PC-9 (cell line): ENCODE measurements around the gene PRKCA. TPM values are rescaled to one million over a fixed set of nuclear protein-coding genes. Genes with fewer than 3 reads are reported as not detected.
A peak's percentile ranks its signal among the peaks of the same experiment; 100 is the strongest.

Source experiments
- BruUV-seq: library from RNA; stranded (reverse); fragments of 400-500 nt; replicated peaks from 2 replicates; lab custom pipeline; 2021; lab: Mats Ljungman, UMichigan
- CTCF ChIA-PET: fragments of 300-600 bp; sonication (Branson Sonifier 250); formaldehyde crosslinking; loops from one replicate; lab custom pipeline; 2022; ENCODE audit warnings: antibody characterized with exemption; lab: Charles Lee
- POLR2A ChIA-PET: fragments of 300-600 bp; sonication (Branson Sonifier 250); formaldehyde crosslinking; loops from one replicate; lab custom pipeline; 2022; ENCODE audit warnings: antibody characterized with exemption; ENCODE audit not compliant: unreplicated experiment; lab: Charles Lee
- DNase-seq, 2 experiments: peaks; one replicate each; pipeline versions ENCODE4 v3.0.0 to v3.0.0-alpha.2; 2015 to 2022; ENCODE audit warnings: mixed read lengths in 1 of 2
- H2AFZ ChIP-seq: fragments of 200-600 bp; sonication (generic); 2 replicates; pipeline ENCODE4 v1.8.1; 2017; ENCODE audit warnings: antibody characterized with exemption
- H3F3A ChIP-seq: fragments of 200-600 bp; sonication (generic); 2 replicates; pipeline ENCODE4 v1.8.1; 2017; ENCODE audit warnings: antibody characterized with exemption, mild to moderate bottlenecking, low read depth; ENCODE audit not compliant: insufficient read depth
- H3K27ac ChIP-seq: fragments of 200-600 bp; sonication (generic); 2 replicates; pipeline ENCODE4 v1.6.1; 2016; ENCODE audit warnings: mixed run types
- H3K27me3 ChIP-seq: fragments of 200-600 bp; sonication (generic); 2 replicates; pipeline ENCODE4 v1.6.1; 2016; ENCODE audit warnings: low read depth, mixed run types; ENCODE audit not compliant: insufficient read depth
- H3K36me3 ChIP-seq: fragments of 200-600 bp; sonication (generic); 2 replicates; pipeline ENCODE4 v1.6.1; 2016; ENCODE audit warnings: low read depth, mixed run types
- H3K4me1 ChIP-seq: fragments of 200-600 bp; sonication (generic); replicated peaks from 2 replicates; pipeline ENCODE4 v1.6.1; 2016; ENCODE audit warnings: mixed run types; ENCODE audit not compliant: insufficient read depth
- H3K4me2 ChIP-seq: fragments of 200-600 bp; sonication (generic); 2 replicates; pipeline ENCODE4 v1.6.1; 2017; ENCODE audit warnings: mixed run types
- H3K4me3 ChIP-seq: fragments of 200-600 bp; sonication (generic); 2 replicates; pipeline ENCODE4 v1.6.1; 2016; ENCODE audit warnings: mixed run types
- H3K79me2 ChIP-seq: fragments of 200-600 bp; sonication (generic); 2 replicates; pipeline ENCODE4 v1.6.1; 2017; ENCODE audit warnings: low read depth, mixed run types
- H3K9me2 ChIP-seq: fragments of 200-600 bp; sonication (generic); 2 replicates; pipeline ENCODE4 v1.8.1; 2017; ENCODE audit warnings: mild to moderate bottlenecking; ENCODE audit not compliant: insufficient read depth
- H3K9me3 ChIP-seq: fragments of 200-600 bp; sonication (generic); 2 replicates; pipeline ENCODE4 v1.8.1; 2016; ENCODE audit warnings: low read depth; ENCODE audit not compliant: insufficient read depth
- H4K20me1 ChIP-seq: fragments of 200-600 bp; sonication (generic); 2 replicates; pipeline ENCODE4 v1.8.1; 2017; ENCODE audit not compliant: insufficient read depth
- EZH2 ChIP-seq: fragments of 200-600 bp; sonication (generic); IDR thresholded peaks from 2 replicates; pipeline ENCODE4 v1.8.0; 2017; ENCODE audit warnings: antibody characterized with exemption, low read depth
- intact Hi-C: fragments of 100-400 bp; cut with micrococcal nuclease; formaldehyde crosslinking; loops from one replicate; pipeline ENCODE4 v1.10.0; 2022; ENCODE audit not compliant: unreplicated experiment
- total RNA-seq: library from RNA; stranded (reverse); gene quantifications from 2 replicates; pipeline ENCODE4 v1.2.3, GENCODE V29; 2021
- TF ChIP-seq, protein P1 (sequence below): fragments of 200-600 bp; sonication (generic); conservative IDR thresholded peaks from 2 replicates; pipeline ENCODE4 v1.6.1; 2017; ENCODE audit warnings: mixed run types, antibody characterized with exemption, mild to moderate bottlenecking, moderate library complexity

Gene PRKCA
- total RNA-seq, 1 experiment from 2014 or later: 23.1 TPM

DNA sequence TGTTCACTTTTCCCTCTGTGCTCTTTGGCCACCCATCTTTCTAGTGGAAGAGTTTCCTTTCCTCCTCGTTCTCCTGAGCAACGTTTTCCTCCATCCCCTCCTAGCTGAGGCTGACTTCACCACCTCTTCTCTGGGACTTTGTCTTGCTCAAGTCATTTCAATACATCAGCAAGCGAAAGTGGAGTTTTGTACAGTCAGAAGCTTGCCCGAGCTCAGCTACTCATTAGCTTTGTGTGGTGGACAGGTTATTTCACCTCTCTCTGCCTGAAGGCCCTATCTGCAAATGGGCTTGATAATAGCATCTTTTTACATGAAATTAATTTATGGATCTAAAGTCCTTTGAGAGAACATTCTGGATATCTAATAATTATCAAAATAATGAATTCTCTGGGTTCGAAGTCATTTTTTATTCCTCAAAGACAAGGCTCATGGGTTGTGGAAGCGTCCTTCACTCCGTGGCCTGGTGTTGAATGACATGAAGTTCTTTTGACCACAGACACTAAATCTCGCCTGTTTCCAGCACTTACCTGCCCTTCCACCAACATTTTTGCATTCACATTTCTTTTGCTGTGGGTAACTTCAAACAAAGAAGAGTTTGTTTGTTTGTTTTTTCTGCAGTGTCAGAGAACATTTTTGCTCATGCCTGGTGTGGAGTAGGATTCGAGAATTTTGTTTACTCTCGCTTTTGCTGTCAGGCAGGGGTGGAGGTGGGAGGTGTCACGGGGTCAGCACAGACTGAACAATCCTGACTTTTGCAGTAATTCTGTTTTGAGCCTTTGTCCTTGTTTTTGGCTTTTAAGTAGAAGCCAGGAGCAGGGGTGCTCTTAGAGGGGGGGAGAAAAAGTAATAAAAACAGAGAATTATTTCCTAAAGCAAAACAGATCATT is 377.5 kb downstream of the PRKCA start:
- H3K4me2 ChIP-seq: peak overlapping the region; percentile 34; the same call in 1 of the 2 replicates
- H3K79me2 ChIP-seq: 0 out of 2 replicates have a peak, but pooled peaks cover 10% of the 10 kb centered on the region
- no peak overlapping the region for H2AFZ ChIP-seq
- ChIA-PET CTCF (interaction anchor here (0.7 kb wide), 1 partner anchor 12 kb away, joined by 3 read pairs; no protein-coding TSS in a partner anchor), POLR2A (no interaction called here)
- H3K27ac ChIP-seq: peak overlapping the region; percentile 33
- peaks cover 50% of the 10 kb centered on the region for H3K4me1 ChIP-seq
- no peaks in the 10 kb centered on the region for H4K20me1 ChIP-seq
- no TSS peak for BruUV-seq
- no peaks in the 10 kb centered on the region for H3K27me3 ChIP-seq
- TF ChIP-seq, protein P1, sequence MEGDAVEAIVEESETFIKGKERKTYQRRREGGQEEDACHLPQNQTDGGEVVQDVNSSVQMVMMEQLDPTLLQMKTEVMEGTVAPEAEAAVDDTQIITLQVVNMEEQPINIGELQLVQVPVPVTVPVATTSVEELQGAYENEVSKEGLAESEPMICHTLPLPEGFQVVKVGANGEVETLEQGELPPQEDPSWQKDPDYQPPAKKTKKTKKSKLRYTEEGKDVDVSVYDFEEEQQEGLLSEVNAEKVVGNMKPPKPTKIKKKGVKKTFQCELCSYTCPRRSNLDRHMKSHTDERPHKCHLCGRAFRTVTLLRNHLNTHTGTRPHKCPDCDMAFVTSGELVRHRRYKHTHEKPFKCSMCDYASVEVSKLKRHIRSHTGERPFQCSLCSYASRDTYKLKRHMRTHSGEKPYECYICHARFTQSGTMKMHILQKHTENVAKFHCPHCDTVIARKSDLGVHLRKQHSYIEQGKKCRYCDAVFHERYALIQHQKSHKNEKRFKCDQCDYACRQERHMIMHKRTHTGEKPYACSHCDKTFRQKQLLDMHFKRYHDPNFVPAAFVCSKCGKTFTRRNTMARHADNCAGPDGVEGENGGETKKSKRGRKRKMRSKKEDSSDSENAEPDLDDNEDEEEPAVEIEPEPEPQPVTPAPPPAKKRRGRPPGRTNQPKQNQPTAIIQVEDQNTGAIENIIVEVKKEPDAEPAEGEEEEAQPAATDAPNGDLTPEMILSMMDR: no peak
- TF ChIP-seq EZH2: no peak
- H3K9me2 ChIP-seq: no peaks in the 10 kb centered on the region
- intact Hi-C loops: no loop called here
- H3K9me3 ChIP-seq: no peaks in the 10 kb centered on the region
- no peak overlapping the region for H3K4me3 ChIP-seq
- no peak for DNase-seq
- 0 out of 2 replicates have a peak, but pooled peaks cover 3% of the 10 kb centered on the region for H3K36me3 ChIP-seq
- H3F3A ChIP-seq: peaks cover 20% of the 10 kb centered on the region

DNA sequence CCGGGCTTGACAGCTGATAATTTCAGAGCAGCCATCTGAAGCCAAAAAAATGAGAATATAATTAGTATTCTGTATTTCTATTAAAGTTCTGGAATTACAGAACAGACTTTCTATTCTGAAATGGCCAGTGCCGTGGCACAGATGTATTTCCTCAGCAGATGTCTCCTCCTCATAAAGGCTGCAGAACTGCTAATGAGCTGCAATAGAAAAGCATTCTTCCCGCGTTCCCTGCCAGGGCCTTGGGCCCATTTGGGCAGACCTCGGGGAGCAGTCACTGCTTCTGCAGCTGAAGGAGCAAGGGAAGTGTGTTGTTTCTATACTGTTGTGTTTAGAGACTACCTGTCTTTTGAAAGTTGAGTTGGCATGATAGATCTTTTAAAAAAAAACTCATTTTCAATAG is 379.9 kb downstream of the PRKCA start:
- no TSS peak for BruUV-seq
- peaks cover 34% of the 10 kb centered on the region for H3K4me1 ChIP-seq

DNA sequence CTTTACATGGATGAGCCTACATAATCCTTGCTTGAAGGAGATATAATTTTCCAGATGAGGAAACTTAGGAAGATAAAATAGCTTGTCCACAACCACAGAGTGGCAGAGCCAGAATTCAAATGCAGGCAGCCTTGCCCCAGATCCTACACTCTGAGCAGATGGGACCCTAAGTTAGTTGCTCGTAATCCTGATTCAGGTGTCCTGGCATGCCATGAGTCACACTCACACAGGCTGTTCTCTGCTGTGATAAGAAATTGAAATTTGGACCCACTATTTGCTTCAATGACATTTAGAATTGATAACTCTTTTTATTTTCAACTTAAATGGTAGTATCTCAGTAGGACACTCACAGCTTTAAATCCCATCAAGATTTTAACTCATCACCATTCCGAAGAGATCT is 381.8 kb downstream of the PRKCA start:
- CTCF ChIA-PET: no interaction called here
- no peaks in the 10 kb centered on the region for H3K9me3 ChIP-seq
- no peak overlapping the region for H2AFZ ChIP-seq
- POLR2A ChIA-PET: interaction anchor here (0.6 kb wide), 1 partner anchor 353 kb away, joined by 7 read pairs; no protein-coding TSS in a partner anchor
- no peak overlapping the region for H3K4me3 ChIP-seq
- peaks cover 27% of the 10 kb centered on the region for H3K4me1 ChIP-seq
- BruUV-seq: no TSS peak
- H3F3A ChIP-seq: peaks cover 5% of the 10 kb centered on the region; the same call in 1 of the 2 replicates
- H3K9me2 ChIP-seq: no peaks in the 10 kb centered on the region
- H3K27ac ChIP-seq: no peak overlapping the region
- no peak overlapping the region for H3K4me2 ChIP-seq
- 0 out of 2 replicates have a peak, but pooled peaks cover 9% of the 10 kb centered on the region for H3K36me3 ChIP-seq
- no peaks in the 10 kb centered on the region for H3K27me3 ChIP-seq
- no peak for DNase-seq
- no peaks in the 10 kb centered on the region for H4K20me1 ChIP-seq
- no peaks in the 10 kb centered on the region for H3K79me2 ChIP-seq
- intact Hi-C loops: no loop called here
- TF ChIP-seq EZH2: no peak
- TF ChIP-seq, protein P1: no peak

More for the DNA sequence above, 379.9 kb downstream of the PRKCA start:
- H4K20me1 ChIP-seq: no peaks in the 10 kb centered on the region
- no peak overlapping the region for H3K27ac ChIP-seq
- H3K27me3 ChIP-seq: no peaks in the 10 kb centered on the region
- no peak overlapping the region for H2AFZ ChIP-seq
- H3F3A ChIP-seq: peaks cover 9% of the 10 kb centered on the region
- TF ChIP-seq EZH2: no peak
- TF ChIP-seq, protein P1: no peak
- H3K36me3 ChIP-seq: 0 out of 2 replicates have a peak, but pooled peaks cover 9% of the 10 kb centered on the region
- no peak overlapping the region for H3K4me2 ChIP-seq
- intact Hi-C loops: no loop called here
- no peak overlapping the region for H3K4me3 ChIP-seq
- no peak for DNase-seq
- H3K9me2 ChIP-seq: no peaks in the 10 kb centered on the region
- ChIA-PET POLR2A (no interaction called here), CTCF (no interaction called here)
- no peaks in the 10 kb centered on the region for H3K9me3 ChIP-seq
- H3K79me2 ChIP-seq: no peaks in the 10 kb centered on the region
